Lung (tissue), 12 donors: ENCODE data around the gene KLHL29. TPM values are rescaled to one million over a fixed set of nuclear protein-coding genes. Genes with fewer than 3 reads are reported as not detected.

Experiments used
- ATAC-seq: fragments of 200-7000 bp; cut with Tn5 transposase; one replicate; pipeline ENCODE4 v1.9.1; 2020; ENCODE audit warnings: moderate number of reproducible peaks; ENCODE audit not compliant: insufficient read depth, low FRiP score
- DNase-seq, 3 donors: peaks; one replicate each; pipeline ENCODE4 v3.0.0-alpha.2; 2013 to 2017
- H3K27ac ChIP-seq, 2 donors: one replicate each; pipeline ENCODE4 v1.5.1; 2013; ENCODE audit warnings: mild to moderate bottlenecking in 2 of 2, moderate library complexity in 2 of 2, control low read depth in 1 of 2, inconsistent platforms in 1 of 2, low read depth in 1 of 2, low read length in 1 of 2
- H3K27me3 ChIP-seq, 3 donors: one replicate each; pipeline ENCODE4 v1.5.1; 2013; ENCODE audit warnings: low read length in 2 of 3; ENCODE audit not compliant: control insufficient read depth in 3 of 3, insufficient read depth in 3 of 3
- H3K36me3 ChIP-seq, 4 donors: one replicate each; pipeline ENCODE4 v1.5.1; 2013; ENCODE audit warnings: low read length in 4 of 4, mild to moderate bottlenecking in 1 of 4, moderate library complexity in 1 of 4; ENCODE audit not compliant: control insufficient read depth in 4 of 4, insufficient read depth in 4 of 4
- H3K4me1 ChIP-seq, 5 donors: one replicate each; pipeline ENCODE4 v1.5.1; 2013; ENCODE audit warnings: low read length in 5 of 5, mild to moderate bottlenecking in 2 of 5, moderate library complexity in 1 of 5; ENCODE audit not compliant: control insufficient read depth in 5 of 5, insufficient read depth in 5 of 5
- H3K4me3 ChIP-seq: one replicate; pipeline ENCODE4 v1.5.1; 2013; ENCODE audit warnings: mild to moderate bottlenecking, control low read depth, moderate library complexity
- H3K9ac ChIP-seq, 2 donors: one replicate each; pipeline ENCODE4 v1.5.1; 2013; ENCODE audit warnings: low read length in 2 of 2, control low read depth in 1 of 2; ENCODE audit not compliant: insufficient read depth in 1 of 2
- H3K9me3 ChIP-seq, 4 donors: one replicate each; pipeline ENCODE4 v1.5.1; 2013; ENCODE audit warnings: low read length in 3 of 4, mild to moderate bottlenecking in 1 of 4, moderate library complexity in 1 of 4; ENCODE audit not compliant: control insufficient read depth in 4 of 4, insufficient read depth in 3 of 4
- CTCF ChIP-seq: IDR thresholded peaks from 2 replicates; pipeline ENCODE4 v1.5.1; 2012; ENCODE audit warnings: mild to moderate bottlenecking; ENCODE audit errors: control extremely low read depth, extremely low read depth
- WGBS, 2 donors: extraction: QIAGEN DNeasy Blood & Tissue Kit; methylation state at CpG; one replicate each; pipeline ENCODE4 v1.1.7; 2013; 5-methylcytosine and 5-hydroxymethylcytosine counted together
- polyA plus RNA-seq, 2 donors: library from polyadenylated mRNA; stranded (reverse); fragments of 200-250 nt; gene quantifications; one replicate each; pipeline ENCODE4 v1.2.1, GENCODE V29; 2013
- total RNA-seq, 2 donors: library from RNA; depleted of rRNA in 1 of 2; stranded (reverse); fragments of >200 nt in 1 of 2; gene quantifications; one replicate each; pipeline ENCODE4 v1.2.1, GENCODE V29; 2014 to 2021
- donor health status: control.
- donor health status: control.
- donor health status: Bipolar disorder and iron deficiency.
- donor health status: healthy.
- donor health status: DM: yes; HTN: yes; CAD: no.

The KLHL29 gene
- total and polyA plus RNA-seq, 4 donors, result 2.7 to 16.2 (median 3.5) TPM

DNA sequence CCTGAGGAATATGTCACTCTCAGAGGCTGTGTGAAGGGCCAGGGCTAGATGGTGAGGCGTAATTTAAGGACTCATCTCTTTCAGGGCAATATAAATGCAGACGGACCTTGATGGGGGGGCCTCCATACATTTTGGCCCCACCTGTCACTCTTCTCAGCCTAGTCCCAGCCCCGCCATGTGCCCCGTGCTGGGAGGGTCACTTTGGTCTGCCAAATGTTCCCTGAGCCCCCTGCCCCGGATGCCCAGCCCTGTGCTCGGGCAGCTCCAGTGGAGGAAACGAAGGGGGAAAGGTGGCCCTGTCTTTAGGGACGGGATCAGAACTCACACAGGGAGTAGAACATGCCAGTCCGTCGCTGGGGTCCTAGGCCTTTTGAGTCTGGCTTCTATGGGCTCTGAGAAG lies 168.6 kb downstream of the KLHL29 start:
- H3K9me3 ChIP-seq, result no peaks in the 10 kb centered on the region
- H3K4me1 ChIP-seq, result peaks cover 0 to 30% (median 2%) of the 10 kb centered on the region in 5 donors
- WGBS, 2 donors, result 93% methylated on average over 10 of the region's 10 CpGs
- TF ChIP-seq CTCF, result no peak
- H3K9ac ChIP-seq, result no peak overlapping the region
- ATAC-seq, result no peak
- no peak overlapping the region for H3K27ac ChIP-seq
- no peak overlapping the region for H3K4me3 ChIP-seq
- DNase-seq, result no peak
- H3K36me3 ChIP-seq, result no peaks in the 10 kb centered on the region
- H3K27me3 ChIP-seq, result no peaks in the 10 kb centered on the region

DNA sequence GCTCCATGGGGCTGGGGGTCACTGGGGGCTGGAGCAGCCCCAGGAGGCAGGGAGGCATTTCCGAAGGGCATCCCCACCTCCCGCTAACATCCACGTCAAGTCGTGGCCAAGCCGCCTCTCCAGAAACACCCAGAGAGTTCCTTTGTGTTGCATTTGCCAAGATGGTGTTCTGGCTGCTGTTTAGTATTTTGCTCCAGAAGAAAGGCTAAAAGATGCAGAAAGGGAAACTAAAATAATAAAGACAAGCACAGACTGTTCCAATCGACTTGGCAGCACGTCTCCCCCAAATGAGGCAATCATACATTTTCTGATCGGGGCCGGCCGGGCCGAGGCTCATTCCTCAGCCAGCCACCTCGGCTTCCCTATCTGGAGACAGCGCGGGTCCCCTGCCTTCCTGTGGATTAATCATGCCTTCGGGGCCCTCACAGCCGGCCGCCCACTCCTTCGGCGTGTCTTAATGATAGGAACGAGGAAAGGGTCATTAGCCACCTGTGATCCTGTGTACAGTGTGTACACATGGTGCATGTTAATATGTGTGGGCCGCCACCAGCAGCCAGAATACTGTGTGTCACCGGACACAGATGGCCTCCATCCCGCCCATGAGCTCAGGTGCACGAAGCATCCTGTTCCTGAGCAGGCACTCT lies 169.2 kb downstream of the KLHL29 start:
- Histone ChIP-seq H3K9ac (no peak overlapping the region), H3K4me3 (no peak overlapping the region), H3K4me1 (peaks cover 0 to 24% (median 2%) of the 10 kb centered on the region in 5 donors), H3K27me3 (no peaks in the 10 kb centered on the region), H3K36me3 (no peaks in the 10 kb centered on the region), H3K9me3 (no peaks in the 10 kb centered on the region), H3K27ac (no peak overlapping the region)
- DNase-seq (peak; percentile 66 to 88 (median 79)), ATAC-seq (no peak)
- WGBS, 2 donors, result 82 to 87% methylated on average over 24 of the region's 24 CpGs
- TF ChIP-seq CTCF, result no peak

- no peaks in the 10 kb centered on the region for H3K36me3 ChIP-seq
- H3K4me1 ChIP-seq, result peaks cover 0 to 7% (median under 1%) of the 10 kb centered on the region in 5 donors
- 86 to 89% methylated on average over 11 of the region's 11 CpGs for WGBS, 2 donors
- H3K27me3 ChIP-seq, result no peaks in the 10 kb centered on the region
- H3K9ac ChIP-seq, result no peak overlapping the region
- no peak for TF ChIP-seq CTCF
- DNase-seq (no peak), ATAC-seq (no peak)
- H3K27ac ChIP-seq, result no peak overlapping the region
- no peak overlapping the region for H3K4me3 ChIP-seq
- H3K9me3 ChIP-seq, result no peaks in the 10 kb centered on the region
Measured at GRCh38 chr2:23555944-23556343, 171.0 kb downstream of the KLHL29 start.

- ATAC-seq (no peak), DNase-seq (no peak)
- no peaks in the 10 kb centered on the region for H3K27me3 ChIP-seq
- TF ChIP-seq CTCF, result no peak
- H3K4me3 ChIP-seq, result no peak overlapping the region
- no peak overlapping the region for H3K27ac ChIP-seq
- 77 to 81% methylated on average over 9 of the region's 9 CpGs for WGBS, 2 donors
- no peaks in the 10 kb centered on the region for H3K36me3 ChIP-seq
- peaks cover 0 to 5% (median 0%) of the 10 kb centered on the region in 5 donors for H3K4me1 ChIP-seq
- H3K9me3 ChIP-seq, result no peaks in the 10 kb centered on the region
- no peak overlapping the region for H3K9ac ChIP-seq
Measured at GRCh38 chr2:23556929-23557328, 171.9 kb downstream of the KLHL29 start.
